Measurements from ENCODE around the gene GSDME. TPM values are rescaled to one million over a fixed set of nuclear protein-coding genes. Genes with fewer than 3 reads are reported as not detected.

Gene GSDME
- total RNA-seq, 1 experiment from 2014 or later: 5.5 TPM

- no peaks in the 10 kb centered on the region; the same call in 1 of the 2 replicates for H3K79me2 ChIP-seq (ENCODE audit: insufficient read depth, low read length)
- no peaks in the 10 kb centered on the region for H3K23me2 ChIP-seq (ENCODE audit: insufficient read length, low read depth, low read length, poor library complexity, severe bottlenecking)
- H2BK20ac ChIP-seq (ENCODE audit: low read depth, low read length, poor library complexity, severe bottlenecking): no peak overlapping the region
- no peak overlapping the region for H3K14ac ChIP-seq (ENCODE audit: insufficient read depth, low read length)
- no peaks in the 10 kb centered on the region for H3K9me3 ChIP-seq (ENCODE audit: control insufficient read depth, low read depth, low read length)
- no peak for DNase-seq
- Mint-ChIP-seq H3K27ac (peak overlapping the region in 1 of 3 experiments; percentile 13; a peak in 2 of 7 replicates), H3K27me3 (ENCODE audit: low read depth) (no peaks in the 10 kb centered on the region), H3K9me3 (peaks cover 11 to 18% of the 10 kb centered on the region in 2 experiments; a peak in 4 of 5 replicates), H3K4me1 (peaks cover 18 to 23% of the 10 kb centered on the region in 2 experiments), H3K36me3 (ENCODE audit: insufficient read depth in 1 of 3, low read depth in 3 of 3) (peaks cover 29 to 50% (median 49%) of the 10 kb centered on the region in 3 experiments), H3K4me3 (no peak overlapping the region)
- no peak overlapping the region for H2AK5ac ChIP-seq (ENCODE audit: insufficient read length, low read length)
- no peak overlapping the region for H3K4me2 ChIP-seq (ENCODE audit: insufficient read depth, insufficient read length, low read length)
- H3K9ac ChIP-seq (ENCODE audit: extremely low read depth, insufficient read length, low read length): no peak overlapping the region
- no peak overlapping the region for H3K27ac ChIP-seq (ENCODE audit: insufficient read length, low read depth, low read length)
- H3K79me1 ChIP-seq (ENCODE audit: insufficient read depth, low read depth, low read length, poor library complexity, severe bottlenecking): no peaks in the 10 kb centered on the region
- no peaks in the 10 kb centered on the region for H3K4me1 ChIP-seq (ENCODE audit: insufficient read depth, low read length)
- H4K20me1 ChIP-seq (ENCODE audit: control insufficient read depth, insufficient read depth, insufficient read length): no peaks in the 10 kb centered on the region
- H4K5ac ChIP-seq (ENCODE audit: insufficient read length, low read depth, low read length): no peak overlapping the region
- H2BK15ac ChIP-seq (ENCODE audit: low read depth, low read length): no peak overlapping the region
- no peak overlapping the region for H2BK120ac ChIP-seq (ENCODE audit: low read depth, low read length, poor library complexity, severe bottlenecking)
- no peaks in the 10 kb centered on the region for H3K27me3 ChIP-seq (ENCODE audit: insufficient read depth, low read length)
- H2BK12ac ChIP-seq (ENCODE audit: insufficient read length, low read depth, low read length): no peak overlapping the region
- TF ChIP-seq, protein P1, sequence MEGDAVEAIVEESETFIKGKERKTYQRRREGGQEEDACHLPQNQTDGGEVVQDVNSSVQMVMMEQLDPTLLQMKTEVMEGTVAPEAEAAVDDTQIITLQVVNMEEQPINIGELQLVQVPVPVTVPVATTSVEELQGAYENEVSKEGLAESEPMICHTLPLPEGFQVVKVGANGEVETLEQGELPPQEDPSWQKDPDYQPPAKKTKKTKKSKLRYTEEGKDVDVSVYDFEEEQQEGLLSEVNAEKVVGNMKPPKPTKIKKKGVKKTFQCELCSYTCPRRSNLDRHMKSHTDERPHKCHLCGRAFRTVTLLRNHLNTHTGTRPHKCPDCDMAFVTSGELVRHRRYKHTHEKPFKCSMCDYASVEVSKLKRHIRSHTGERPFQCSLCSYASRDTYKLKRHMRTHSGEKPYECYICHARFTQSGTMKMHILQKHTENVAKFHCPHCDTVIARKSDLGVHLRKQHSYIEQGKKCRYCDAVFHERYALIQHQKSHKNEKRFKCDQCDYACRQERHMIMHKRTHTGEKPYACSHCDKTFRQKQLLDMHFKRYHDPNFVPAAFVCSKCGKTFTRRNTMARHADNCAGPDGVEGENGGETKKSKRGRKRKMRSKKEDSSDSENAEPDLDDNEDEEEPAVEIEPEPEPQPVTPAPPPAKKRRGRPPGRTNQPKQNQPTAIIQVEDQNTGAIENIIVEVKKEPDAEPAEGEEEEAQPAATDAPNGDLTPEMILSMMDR (conservative IDR thresholded peaks at IDR 0.05): no peak
- no peak overlapping the region for H3K56ac ChIP-seq (ENCODE audit: insufficient read length, low read depth, low read length)
- no peak overlapping the region for H3K4ac ChIP-seq (ENCODE audit: low read depth, low read length)
- no peak overlapping the region for H4K8ac ChIP-seq (replicated peaks; ENCODE audit: insufficient read length, low read depth, low read length)
- no peak overlapping the region for H4K91ac ChIP-seq (ENCODE audit: insufficient read length, low read depth, low read length)
- H3K23ac ChIP-seq (ENCODE audit: insufficient read length, low read depth, low read length): no peak overlapping the region
- H2BK5ac ChIP-seq (ENCODE audit: insufficient read length, low read length): no peak overlapping the region
- H3K18ac ChIP-seq (ENCODE audit: insufficient read length, low read depth, low read length): no peak overlapping the region
- H3T11ph ChIP-seq (ENCODE audit: low read length): no peak overlapping the region
- H2AFZ ChIP-seq (ENCODE audit: low read length): no peak overlapping the region
Observed at GRCh38 chr7:24670782-24671181, 86.5 kb downstream of the GSDME start.

All from H9 (cell line).